HG03159 (cell line): ENCODE data around the gene AGA.
A peak's percentile ranks its signal among the peaks of the same experiment; 100 is the strongest.

Experiments used
- ATAC-seq: cut with Tn5 transposase; IDR thresholded peaks from one replicate; pipeline ENCODE4 v1.9.1; 2021; ENCODE audit warnings: mild to moderate bottlenecking, moderate library complexity; ENCODE audit not compliant: unreplicated experiment

Gene AGA

GRCh38 chr4:177447417-177448004, 5.3 kb upstream of the AGA start:
- ATAC-seq: no peak

- no peak for ATAC-seq
These were observed 4.3 kb upstream of the AGA start for GRCh38 chr4:177446586-177446985.

- ATAC-seq: no peak
These were observed 2.9 kb upstream of the AGA start for GRCh38 chr4:177444911-177445736.

GRCh38 chr4:177441061-177441802, 1.0 kb downstream of the AGA start:
- peak; percentile 43 for ATAC-seq

GRCh38 chr4:177436456-177436855, 5.8 kb downstream of the AGA start:
- no peak for ATAC-seq

GRCh38 chr4:177434667-177435066, 7.6 kb downstream of the AGA start:
- no peak for ATAC-seq

- no peak for ATAC-seq
These were observed 15.0 kb downstream of the AGA start for GRCh38 chr4:177427192-177427591.

- no peak for ATAC-seq
These were observed 22.8 kb downstream of the AGA start for GRCh38 chr4:177419434-177419833.

- ATAC-seq: no peak
These were observed 28.6 kb downstream of the AGA start for GRCh38 chr4:177413656-177414055.

GRCh38 chr4:177413076-177413475, 29.2 kb downstream of the AGA start:
- ATAC-seq: no peak

- no peak for ATAC-seq
These were observed 30.2 kb downstream of the AGA start for GRCh38 chr4:177411996-177412395.

- no peak for ATAC-seq
These were observed 31.7 kb downstream of the AGA start for GRCh38 chr4:177410566-177410965.

GRCh38 chr4:177408023-177408422, 34.2 kb downstream of the AGA start:
- no peak for ATAC-seq

GRCh38 chr4:177405508-177405907, 36.7 kb downstream of the AGA start:
- no peak for ATAC-seq

GRCh38 chr4:177404986-177405385, 37.3 kb downstream of the AGA start:
- no peak for ATAC-seq

- ATAC-seq: no peak
These were observed 37.9 kb downstream of the AGA start for GRCh38 chr4:177404342-177404741.

GRCh38 chr4:177403746-177404145, 38.5 kb downstream of the AGA start:
- ATAC-seq: no peak

- ATAC-seq: no peak
These were observed 40.5 kb downstream of the AGA start for GRCh38 chr4:177401658-177402273.

- no peak for ATAC-seq
These were observed 42.2 kb downstream of the AGA start for GRCh38 chr4:177400030-177400429.

- no peak for ATAC-seq
These were observed 45.9 kb downstream of the AGA start for GRCh38 chr4:177396352-177396751.

- no peak for ATAC-seq
These were observed 49.0 kb downstream of the AGA start for GRCh38 chr4:177393236-177393635.
